ENCODE data around the gene SPACA7.

The SPACA7 gene

DNA sequence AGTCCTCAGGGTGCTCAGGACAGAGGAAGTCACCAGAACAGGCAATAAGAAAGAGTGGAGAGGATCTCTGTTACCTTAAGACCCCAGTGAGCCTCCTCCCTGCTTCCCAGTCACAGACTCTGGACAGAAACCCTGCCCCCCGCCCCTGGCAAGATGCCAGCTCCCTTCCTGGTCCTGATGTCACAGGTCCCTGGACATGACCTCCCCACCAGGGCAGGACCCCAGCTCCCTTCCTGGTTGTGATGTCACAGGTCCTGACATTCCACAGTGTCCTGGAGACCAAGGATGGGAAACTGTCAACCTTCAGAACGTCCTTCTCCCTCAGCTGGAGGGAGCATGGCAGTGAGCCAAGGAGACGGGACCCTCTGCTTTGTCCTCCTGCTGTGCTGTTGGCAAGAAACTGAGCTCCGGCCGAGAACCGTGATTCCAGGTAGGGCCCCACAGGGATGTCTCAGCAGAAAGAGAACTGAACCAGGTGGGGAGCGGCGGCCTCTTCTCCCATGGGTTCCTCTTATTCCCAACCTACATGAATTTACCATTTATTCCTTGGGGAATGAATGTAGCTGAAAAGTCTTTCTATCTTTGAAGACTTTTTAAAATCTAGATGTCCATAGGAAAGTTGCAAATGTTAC, at the start of gene SPACA7:
Gene SPACA7 (plus strand): TSS at position 306 of the 632 bp plus-strand sequence. CDS start 31 bp downstream, at position 337.
- no peak for DNase-seq (ENCODE audit: low read depth)

DNA sequence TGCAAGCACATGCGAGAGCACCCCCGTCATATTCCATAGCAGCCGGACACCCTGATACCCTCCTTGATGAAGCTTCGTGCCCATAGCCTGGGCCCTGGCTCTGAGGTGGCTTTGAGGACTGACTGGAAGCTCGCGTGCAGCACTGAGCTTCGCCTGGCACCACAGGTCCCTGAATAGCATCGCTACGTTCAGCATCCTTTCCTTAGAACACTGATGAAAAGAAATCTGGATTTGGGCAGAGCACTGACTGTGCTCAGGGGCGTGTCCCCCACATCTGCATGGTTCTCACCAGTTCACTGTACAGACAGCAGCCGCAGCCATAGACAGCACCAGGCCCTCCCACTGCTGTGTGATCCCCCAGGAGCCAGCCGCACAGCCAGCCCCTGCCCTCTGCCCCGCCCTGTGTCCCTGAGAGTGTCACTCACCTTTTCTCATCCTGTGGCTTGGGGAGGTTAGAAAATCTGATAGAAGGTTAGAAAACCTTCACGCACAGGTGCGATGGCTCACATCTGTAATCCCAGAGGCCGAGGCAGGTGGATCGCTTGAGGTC, 49.3 kb upstream of the SPACA7 start:
- DNase-seq (ENCODE audit: low read depth) = no peak

- no peak for DNase-seq (ENCODE audit: low read depth)
Measured at GRCh38 chr13:112328936-112329335, 47.2 kb upstream of the SPACA7 start.

DNA sequence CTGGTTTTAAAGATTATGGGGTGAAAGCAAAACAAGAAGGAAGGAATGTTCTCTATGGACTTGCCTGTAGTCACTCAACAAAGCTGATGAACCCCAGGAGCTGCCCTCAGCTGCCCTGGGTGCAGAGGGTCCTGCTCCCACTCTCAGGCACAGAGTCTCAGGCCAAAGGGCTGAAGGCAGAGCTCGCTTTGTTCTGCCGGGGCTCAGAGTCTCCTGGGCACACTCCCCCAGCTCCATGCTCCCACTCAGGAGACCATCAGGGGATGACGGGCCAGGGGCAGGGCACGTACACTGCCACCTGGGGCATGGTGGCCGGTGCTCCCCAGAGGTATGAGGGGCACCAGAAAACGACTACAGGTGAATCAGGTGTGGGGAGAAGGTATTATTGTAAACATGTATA, 46.8 kb upstream of the SPACA7 start:
- no peak for DNase-seq (ENCODE audit: low read depth)

DNA sequence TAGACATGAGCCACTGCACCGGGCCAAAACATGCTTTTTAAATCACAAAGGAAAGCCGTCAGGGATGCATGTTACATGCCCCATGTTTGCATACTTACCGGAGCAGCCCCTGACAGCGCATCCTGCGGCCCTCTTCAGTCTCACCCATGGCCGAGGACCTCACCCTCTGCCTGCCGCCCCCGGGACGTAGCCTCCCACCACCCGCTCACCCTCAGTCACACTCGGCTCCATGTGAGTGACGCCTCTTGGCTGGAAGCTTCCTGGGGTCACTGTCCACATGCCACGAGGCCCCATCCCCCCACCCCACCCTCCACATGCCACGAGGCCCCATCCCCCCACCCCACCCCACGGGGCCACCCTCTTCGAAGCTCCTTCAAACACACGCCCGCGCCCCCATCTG, 46.1 kb upstream of the SPACA7 start:
- no peak for DNase-seq (ENCODE audit: low read depth)

- no peak for DNase-seq (ENCODE audit: low read depth)
Measured at GRCh38 chr13:112330479-112331381, 45.4 kb upstream of the SPACA7 start.

- no peak for DNase-seq (ENCODE audit: low read depth)
Measured at GRCh38 chr13:112331675-112332074, 44.5 kb upstream of the SPACA7 start.

GRCh38 chr13:112332727-112333126, 43.4 kb upstream of the SPACA7 start:
- DNase-seq (ENCODE audit: low read depth) = no peak

DNA sequence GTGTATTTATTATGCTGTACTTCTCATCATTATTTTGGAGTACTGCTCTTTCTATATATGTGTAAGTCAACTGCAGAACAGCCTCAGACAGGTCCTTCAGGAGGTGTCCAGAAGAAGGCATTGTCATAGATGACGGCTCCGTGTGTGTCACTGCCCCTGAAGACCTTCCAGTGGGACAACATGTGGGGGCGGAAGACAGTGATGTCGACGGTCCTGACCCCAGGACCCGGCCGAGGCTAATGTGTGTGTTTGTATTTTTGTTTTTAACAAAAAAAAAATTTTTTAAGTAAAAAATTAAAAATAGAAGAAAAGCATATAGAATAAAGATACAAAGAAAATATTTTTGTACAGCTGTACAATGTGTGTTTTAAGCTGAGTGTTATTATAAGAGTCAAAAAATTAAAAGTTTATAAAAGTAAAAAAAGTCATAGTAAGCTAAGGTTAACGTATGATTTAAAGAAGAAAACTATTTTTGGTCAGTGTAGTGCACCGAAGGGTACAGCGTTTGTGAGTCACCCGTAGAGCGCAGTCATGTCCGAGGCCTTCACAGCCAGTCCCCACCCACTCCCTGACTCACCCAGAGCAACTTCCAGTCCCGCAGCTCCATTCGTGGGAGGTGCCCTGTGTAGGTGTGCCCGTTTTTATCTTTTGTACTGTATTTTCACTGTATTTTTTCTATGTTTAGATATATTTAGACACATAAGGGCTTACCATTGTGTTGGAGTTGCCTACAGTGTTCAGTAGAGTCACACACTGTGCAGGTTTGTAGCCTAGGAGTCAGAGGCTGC, 42.2 kb upstream of the SPACA7 start:
- no peak for DNase-seq (ENCODE audit: low read depth)

DNA sequence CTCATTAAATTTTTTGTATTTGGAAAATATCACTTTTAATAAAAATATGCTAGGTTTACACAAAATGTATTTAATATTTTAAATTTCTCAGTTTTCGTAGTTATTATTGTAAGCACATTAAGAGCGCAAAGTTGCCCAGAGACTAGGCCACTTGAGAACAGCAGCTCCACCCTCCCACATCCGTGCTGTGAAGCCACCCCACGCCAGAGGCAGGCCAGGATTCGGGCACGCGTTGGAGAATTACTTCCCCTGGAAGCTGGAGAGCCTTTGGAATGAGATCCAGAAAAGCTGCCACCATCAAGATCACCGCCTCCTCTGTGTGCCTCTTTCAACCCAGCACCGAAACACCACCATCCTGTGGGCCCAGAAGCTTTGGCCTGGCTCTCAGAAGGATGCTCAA, 41.0 kb upstream of the SPACA7 start:
- no peak for DNase-seq (ENCODE audit: low read depth)

GRCh38 chr13:112341446-112341845, 34.7 kb upstream of the SPACA7 start:
- DNase-seq (ENCODE audit: low read depth) = no peak

DNA sequence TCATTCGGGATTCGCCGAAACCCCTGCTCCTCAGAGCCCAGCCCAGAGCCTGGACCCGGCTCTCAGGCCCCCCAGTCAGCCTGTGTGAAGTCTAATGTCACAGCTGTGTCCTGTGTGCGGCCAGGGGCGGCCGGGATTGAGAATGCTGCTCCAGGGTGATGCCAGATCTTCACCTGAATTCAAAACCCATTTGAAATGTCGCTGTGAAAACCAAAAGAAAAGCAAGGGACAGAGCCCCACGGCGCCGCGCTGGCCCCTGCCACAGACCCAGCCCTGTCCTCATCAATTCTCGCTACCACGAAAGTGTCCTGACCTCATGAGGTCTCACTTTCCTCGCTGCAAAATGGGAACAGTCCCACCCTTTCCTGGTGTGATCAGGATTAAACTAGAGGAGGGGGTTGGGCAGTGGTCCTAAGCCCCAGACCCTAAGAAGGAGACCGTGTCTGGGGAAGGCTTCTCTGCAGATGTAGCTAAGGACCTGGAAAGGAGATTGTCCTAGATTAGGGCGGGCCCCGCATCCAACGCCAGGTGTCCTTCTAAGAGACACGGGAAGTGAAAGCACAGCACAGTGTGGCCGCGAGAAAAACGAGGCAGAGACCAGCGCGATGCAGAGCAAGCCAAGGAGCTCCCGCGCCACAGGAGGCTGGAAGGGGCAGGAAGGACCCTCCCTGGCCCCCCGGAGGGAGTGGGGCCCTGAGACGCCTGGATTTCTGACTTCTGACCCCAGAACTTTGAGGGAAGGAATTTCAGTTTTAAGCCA, 34.0 kb upstream of the SPACA7 start:
- no peak for DNase-seq (ENCODE audit: low read depth)

DNA sequence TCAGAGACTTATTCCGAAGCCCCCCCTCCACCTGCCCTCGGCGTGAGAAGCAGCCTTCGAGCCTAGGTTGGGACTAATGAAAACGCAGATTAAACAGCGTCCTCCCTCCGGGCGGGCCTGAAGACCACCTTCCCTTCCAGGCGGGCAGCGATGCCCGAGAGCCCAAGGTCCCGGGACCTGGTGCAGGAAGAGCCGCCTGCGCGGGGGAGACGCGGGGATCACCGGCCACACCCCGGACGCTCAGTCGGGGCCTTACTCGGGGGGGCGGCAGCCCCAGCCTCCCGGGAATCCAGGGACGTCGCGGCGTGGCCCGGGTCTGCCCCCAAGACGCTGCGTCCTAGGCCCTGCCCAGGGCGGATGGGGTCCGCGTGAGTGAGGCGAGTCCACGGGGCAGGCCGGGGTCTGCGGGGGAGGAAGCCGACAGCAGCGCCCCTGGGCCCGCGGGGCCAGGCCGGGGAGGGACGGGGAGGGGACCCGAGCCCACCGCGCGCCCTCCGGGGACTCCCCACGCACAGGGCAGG, 33.3 kb upstream of the SPACA7 start:
- DNase-seq (ENCODE audit: low read depth) = no peak

DNA sequence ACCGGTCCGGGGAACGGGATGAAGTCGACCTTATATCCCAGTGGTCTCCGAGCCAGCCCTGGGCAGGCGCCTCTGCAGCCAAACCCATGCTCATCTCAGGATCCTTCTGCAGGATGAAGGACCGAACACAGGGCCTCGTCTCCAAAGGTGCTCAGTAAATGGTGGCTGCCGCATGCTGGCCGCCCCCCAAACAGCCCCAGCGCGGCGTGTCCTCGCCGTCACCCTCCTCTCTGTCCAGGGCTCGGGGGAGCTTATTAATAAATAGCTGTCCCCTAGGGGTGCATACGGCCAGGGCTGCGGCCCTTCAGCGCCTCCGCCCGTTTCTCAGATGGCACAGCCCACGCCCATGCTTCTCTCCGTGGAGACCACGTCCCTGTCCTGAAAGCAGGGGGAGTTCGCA, 32.6 kb upstream of the SPACA7 start:
- DNase-seq (ENCODE audit: low read depth) = no peak

DNA sequence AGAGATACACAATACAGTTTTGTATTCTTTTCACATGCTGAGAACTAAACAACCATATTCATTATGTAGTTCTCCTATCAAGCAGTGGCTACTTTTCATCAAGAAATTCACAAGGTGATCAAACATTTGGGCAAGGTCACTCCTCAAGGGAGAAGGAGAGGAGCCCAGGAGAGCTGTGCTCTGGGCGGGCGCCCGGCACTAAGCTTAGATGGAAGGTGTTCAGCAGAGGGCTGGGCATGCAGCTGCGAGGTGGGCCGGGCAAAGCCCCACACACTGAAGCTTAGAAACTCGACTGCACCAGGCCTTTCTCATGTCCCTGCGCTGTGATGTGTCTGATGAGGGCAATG, 30.4 kb upstream of the SPACA7 start:
- DNase-seq (ENCODE audit: low read depth) = no peak

DNA sequence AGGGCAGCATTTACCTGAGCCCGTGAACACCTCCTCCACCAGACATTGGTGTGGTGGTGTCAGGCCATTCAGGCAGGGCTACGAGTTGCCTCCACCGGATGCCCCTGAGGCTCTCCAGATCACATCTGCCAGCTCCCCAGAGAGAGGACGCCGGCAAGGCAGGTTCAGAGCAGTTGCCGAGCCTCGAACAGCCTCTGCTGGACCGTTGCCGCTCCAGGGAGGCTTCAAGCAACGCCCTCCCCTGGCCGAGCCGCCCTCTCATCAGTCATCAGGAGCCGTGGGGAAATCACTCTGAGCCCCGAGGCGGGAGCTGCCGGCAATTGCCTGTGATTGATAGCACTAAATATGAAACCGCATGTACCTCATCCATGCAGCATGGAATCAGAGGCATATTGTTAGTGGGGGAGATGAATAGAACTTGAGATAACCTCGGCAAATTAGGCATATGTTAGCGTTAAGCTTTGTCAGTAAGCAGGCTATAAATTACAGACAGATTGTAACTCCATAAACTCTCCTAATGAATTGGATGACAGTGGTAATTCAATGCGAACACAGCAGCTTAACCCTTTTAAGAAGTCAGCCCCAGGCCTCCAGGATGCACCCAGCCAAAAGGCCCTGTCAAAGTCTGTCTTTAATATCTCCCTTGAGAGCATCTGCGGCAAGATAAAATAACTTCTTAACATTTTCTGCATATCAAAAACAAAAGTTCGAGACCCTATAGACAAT, 29.8 kb upstream of the SPACA7 start:
- DNase-seq (ENCODE audit: low read depth) = no peak

DNA sequence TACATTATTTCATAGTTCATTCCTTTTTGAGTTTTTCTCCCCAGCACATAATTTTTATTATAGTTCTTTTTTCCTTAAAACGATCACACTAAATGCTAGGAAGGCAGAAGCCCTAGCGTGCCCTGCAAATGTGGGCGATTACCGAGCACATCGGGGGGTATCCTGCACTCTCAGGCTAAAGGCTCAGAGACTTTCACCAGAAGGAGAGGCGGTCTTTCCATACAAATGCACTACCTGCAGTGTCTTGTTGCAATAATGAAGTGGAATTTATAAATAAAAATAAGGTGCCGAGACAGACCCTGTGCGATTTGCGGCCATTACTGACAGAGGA, 29.3 kb upstream of the SPACA7 start:
- DNase-seq (ENCODE audit: low read depth) = no peak

DNA sequence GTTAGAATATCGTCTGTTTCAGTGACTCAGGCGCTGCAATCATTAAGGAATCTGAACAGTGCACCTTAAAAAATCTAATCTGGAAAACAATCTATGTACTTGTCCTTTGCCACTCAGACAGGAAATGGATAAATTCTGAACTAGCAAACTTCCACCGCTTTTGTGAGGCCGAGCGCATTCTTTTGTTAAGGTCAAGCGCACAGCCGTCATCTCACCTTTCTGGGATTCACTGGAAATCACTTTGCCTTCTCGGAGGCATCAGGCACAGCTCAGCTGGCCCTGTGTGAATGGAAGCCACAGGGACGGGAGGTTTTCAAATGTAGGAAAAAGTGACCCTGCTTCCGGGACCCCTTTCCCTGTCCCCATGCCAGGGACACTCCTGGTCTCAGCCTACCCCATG, 28.2 kb upstream of the SPACA7 start:
- DNase-seq (ENCODE audit: low read depth) = no peak

DNA sequence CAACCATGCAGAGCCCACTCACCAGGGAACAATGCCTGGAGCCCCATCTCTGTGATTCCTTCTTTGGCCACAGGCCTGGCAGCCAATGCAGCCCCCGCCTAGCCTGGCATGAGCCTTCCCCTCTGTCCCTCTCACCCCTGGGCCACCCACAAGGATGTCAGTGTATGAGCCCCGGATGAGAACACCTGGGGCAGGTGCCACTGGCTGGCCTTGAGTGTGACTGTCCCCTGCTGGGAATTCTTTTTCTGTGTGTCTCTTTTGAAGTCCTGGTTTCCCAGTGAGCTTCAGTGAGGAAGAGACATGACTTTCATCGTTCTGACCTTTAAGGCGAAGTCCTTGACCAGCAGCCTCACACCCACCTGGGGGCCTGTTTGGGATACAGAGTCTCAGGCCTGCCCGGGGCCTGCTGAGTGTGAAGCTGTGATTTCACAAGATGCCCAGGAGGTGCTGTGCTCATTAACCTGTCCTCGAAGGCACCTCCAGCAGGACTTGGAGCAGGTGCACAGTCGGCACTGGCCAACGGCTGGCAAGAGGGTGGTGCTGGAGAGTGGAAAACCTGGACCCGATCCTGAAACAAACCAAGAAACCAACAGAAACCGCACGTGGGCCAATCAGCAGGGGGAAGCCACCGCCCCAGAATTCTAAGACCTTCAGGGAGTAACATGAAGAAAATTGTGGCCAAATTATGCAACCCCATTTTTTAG, 27.4 kb upstream of the SPACA7 start:
- DNase-seq (ENCODE audit: low read depth) = no peak

DNA sequence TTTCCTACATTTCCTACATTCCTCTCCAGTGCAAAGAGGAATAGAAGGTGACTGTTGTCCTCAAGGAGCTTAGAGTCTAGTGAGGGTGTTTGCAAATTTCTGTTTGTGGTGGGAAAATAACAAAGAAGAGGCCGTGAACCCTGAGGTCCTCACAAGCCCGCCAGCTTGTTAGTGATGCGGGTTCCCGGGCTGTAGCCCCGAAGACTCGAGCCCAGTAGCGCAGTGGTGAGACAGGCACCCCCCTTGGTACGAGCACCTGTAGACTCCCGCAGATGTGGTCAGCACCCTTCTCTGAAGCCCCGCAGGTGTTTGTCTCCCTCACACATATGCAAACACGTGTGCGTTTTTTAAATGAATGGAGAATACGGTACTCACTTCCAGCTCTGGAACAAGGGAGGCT, 26.5 kb upstream of the SPACA7 start:
- DNase-seq (ENCODE audit: low read depth) = no peak
